T follicular helper cell (primary cell): ENCODE results near the gene PADI2.

Experiments used
- DNase-seq: peaks from one replicate; pipeline ENCODE4 v3.0.0-alpha.2; 2020; ENCODE audit warnings: low read depth
- total RNA-seq, 2 experiments: gene quantifications; one replicate each; lab custom pipeline; 2026; lab: John Stamatoyannopoulos, UW

The PADI2 gene
- 0 to 0.12 reads per million in 2 experiments for total RNA-seq

- peak; percentile 22 for DNase-seq
Measured at GRCh38 chr1:17119076-17119772, at the start of gene PADI2. TSS of gene PADI2 (minus strand) at chr1:17119451. CDS start at chr1:17119371, 80 bp downstream.

GRCh38 chr1:17168091-17168876 lies 49.0 kb upstream of the PADI2 start:
- DNase-seq: no peak

- DNase-seq: no peak
Measured at GRCh38 chr1:17167786-17168090, 48.5 kb upstream of the PADI2 start.

- DNase-seq: no peak
Measured at GRCh38 chr1:17167041-17167785, 48.0 kb upstream of the PADI2 start.

- no peak for DNase-seq
Measured at GRCh38 chr1:17165823-17166222, 46.6 kb upstream of the PADI2 start.

- DNase-seq: no peak
Measured at GRCh38 chr1:17163789-17164666, 44.8 kb upstream of the PADI2 start.

- no peak for DNase-seq
Measured at GRCh38 chr1:17163371-17163770, 44.1 kb upstream of the PADI2 start.

GRCh38 chr1:17162941-17163340 lies 43.7 kb upstream of the PADI2 start:
- no peak for DNase-seq

GRCh38 chr1:17161926-17162800 lies 42.9 kb upstream of the PADI2 start:
- no peak for DNase-seq

- DNase-seq: no peak
Measured at GRCh38 chr1:17161137-17161740, 42.0 kb upstream of the PADI2 start.

- DNase-seq: no peak
Measured at GRCh38 chr1:17158961-17159360, 39.7 kb upstream of the PADI2 start.

- DNase-seq: no peak
Measured at GRCh38 chr1:17156108-17156507, 36.9 kb upstream of the PADI2 start.

GRCh38 chr1:17155257-17155920 lies 36.1 kb upstream of the PADI2 start:
- DNase-seq: no peak

GRCh38 chr1:17149771-17150170 lies 30.5 kb upstream of the PADI2 start:
- DNase-seq: no peak

GRCh38 chr1:17148950-17149608 lies 29.8 kb upstream of the PADI2 start:
- no peak for DNase-seq

- no peak for DNase-seq
Measured at GRCh38 chr1:17145648-17146047, 26.4 kb upstream of the PADI2 start.

- DNase-seq: no peak
Measured at GRCh38 chr1:17143760-17144159, 24.5 kb upstream of the PADI2 start.

GRCh38 chr1:17141441-17142197 lies 22.4 kb upstream of the PADI2 start:
- DNase-seq: no peak
